Liver (tissue), 9 donors: ENCODE results near the gene HDAC9. TPM values are rescaled to one million over a fixed set of nuclear protein-coding genes. Genes with fewer than 3 reads are reported as not detected.

Source experiments
- DNase-seq: peaks from one replicate; pipeline ENCODE4 v3.0.0-alpha.2; 2017; ENCODE audit warnings: low spot score
- H3K27ac ChIP-seq, 2 donors: one replicate each; pipeline ENCODE4 v1.7.0; 2013; ENCODE audit warnings: inconsistent platforms in 2 of 2, low read length in 2 of 2, control low read depth in 1 of 2, low read depth in 1 of 2, mild to moderate bottlenecking in 1 of 2
- H3K27me3 ChIP-seq, 4 donors: one replicate each; pipeline versions ENCODE4 v1.6.1 to v1.7.0; 2013; ENCODE audit warnings: low read length in 3 of 4, inconsistent platforms in 1 of 4, mild to moderate bottlenecking in 1 of 4, moderate library complexity in 1 of 4; ENCODE audit not compliant: control insufficient read depth in 4 of 4, insufficient read depth in 4 of 4
- H3K36me3 ChIP-seq, 4 donors: one replicate each; pipeline versions ENCODE4 v1.6.1 to v1.7.0; 2013; ENCODE audit warnings: low read length in 3 of 4, mild to moderate bottlenecking in 3 of 4, low read depth in 1 of 4, moderate library complexity in 1 of 4; ENCODE audit not compliant: control insufficient read depth in 4 of 4, insufficient read depth in 3 of 4
- H3K4me1 ChIP-seq, 4 donors: one replicate each; pipeline versions ENCODE4 v1.6.1 to v1.7.0; 2013; ENCODE audit warnings: low read length in 3 of 4, mild to moderate bottlenecking in 3 of 4, moderate library complexity in 1 of 4; ENCODE audit not compliant: control insufficient read depth in 4 of 4, insufficient read depth in 4 of 4
- H3K4me3 ChIP-seq, 3 donors: one replicate each; pipeline versions ENCODE4 v1.6.1 to v1.7.0; 2013; ENCODE audit warnings: low read length in 3 of 3, control low read depth in 1 of 3, low read depth in 1 of 3, mild to moderate bottlenecking in 1 of 3
- H3K9ac ChIP-seq, 2 donors: one replicate each; pipeline ENCODE4 v1.7.0; 2013; ENCODE audit warnings: low read length in 2 of 2, mild to moderate bottlenecking in 2 of 2, moderate library complexity in 2 of 2, control low read depth in 1 of 2, low read depth in 1 of 2
- H3K9me3 ChIP-seq, 4 donors: one replicate each; pipeline versions ENCODE4 v1.6.1 to v1.7.0; 2013; ENCODE audit warnings: low read length in 3 of 4; ENCODE audit not compliant: control insufficient read depth in 4 of 4
- EGR1 ChIP-seq, 2 donors: IDR thresholded peaks; 2 replicates each; pipeline ENCODE4 v1.6.1; 2016 to 2018; ENCODE audit warnings: antibody characterized with exemption in 2 of 2, low read depth in 2 of 2
- FOXA1 ChIP-seq: IDR thresholded peaks from 2 replicates; pipeline ENCODE4 v1.6.1; 2016; ENCODE audit warnings: antibody characterized with exemption
- FOXA2 ChIP-seq: IDR thresholded peaks from 2 replicates; pipeline ENCODE4 v1.6.1; 2016; ENCODE audit warnings: antibody characterized with exemption
- GABPA ChIP-seq, 2 donors: IDR thresholded peaks in 1 of 2; conservative IDR thresholded peaks in 1 of 2; 2 replicates each; pipeline ENCODE4 v1.6.1; 2016; ENCODE audit warnings: antibody characterized with exemption in 2 of 2, mild to moderate bottlenecking in 1 of 2, moderate library complexity in 1 of 2
- HNF4A ChIP-seq, 2 donors: conservative IDR thresholded peaks; 2 replicates each; pipeline ENCODE4 v1.6.1; 2016; ENCODE audit warnings: antibody characterized with exemption in 2 of 2, mild to moderate bottlenecking in 2 of 2
- HNF4G ChIP-seq: IDR thresholded peaks from 2 replicates; pipeline ENCODE4 v1.6.1; 2016; ENCODE audit warnings: antibody characterized with exemption
- JUND ChIP-seq, 2 donors: IDR thresholded peaks; 2 replicates each; pipeline ENCODE4 v1.6.1; 2016; ENCODE audit warnings: antibody characterized with exemption in 2 of 2
- NR2F2 ChIP-seq: IDR thresholded peaks from 2 replicates; pipeline ENCODE4 v1.6.1; 2016; ENCODE audit warnings: antibody characterized with exemption
- RAD21 ChIP-seq, 2 donors: IDR thresholded peaks; 2 replicates each; pipeline ENCODE4 v1.6.1; 2016; ENCODE audit warnings: antibody characterized with exemption in 2 of 2, mild to moderate bottlenecking in 2 of 2
- RXRA ChIP-seq, 2 donors: IDR thresholded peaks; 2 replicates each; pipeline ENCODE4 v1.6.1; 2017 to 2018; ENCODE audit warnings: antibody characterized with exemption in 2 of 2, mild to moderate bottlenecking in 1 of 2
- SP1 ChIP-seq: IDR thresholded peaks from 2 replicates; pipeline ENCODE4 v1.6.1; 2018; ENCODE audit warnings: antibody characterized with exemption, mild to moderate bottlenecking
- TAF1 ChIP-seq: conservative IDR thresholded peaks from 2 replicates; pipeline ENCODE4 v1.6.1; 2016; ENCODE audit warnings: antibody characterized with exemption, mild to moderate bottlenecking
- YY1 ChIP-seq: IDR thresholded peaks from 2 replicates; pipeline ENCODE4 v1.6.1; 2016; ENCODE audit warnings: antibody characterized with exemption, mild to moderate bottlenecking
- WGBS: extraction: QIAGEN DNeasy Blood & Tissue Kit; methylation state at CpG from one replicate; pipeline ENCODE4 v1.1.7; 2013; 5-methylcytosine and 5-hydroxymethylcytosine counted together
- polyA plus RNA-seq, 2 donors: library from polyadenylated mRNA; stranded (reverse) in 1 of 2; unstranded in 1 of 2; fragments of 200-250 nt in 1 of 2; fragments of >200 nt in 1 of 2; fragmentation: Nextera tagmentation in 1 of 2; extraction: Ambion mirVana in 1 of 2; gene quantifications; one replicate each; pipeline versions ENCODE4 v1.2.1 to v1.2.3, GENCODE V29; 2013 to 2015
- total RNA-seq, 2 donors: library from RNA; depleted of rRNA; stranded (reverse); fragments of >200 nt; gene quantifications; one replicate each; pipeline ENCODE4 v1.2.3, GENCODE V29; 2014
- TF ChIP-seq, protein P1 (sequence below): IDR thresholded peaks from 2 replicates; pipeline ENCODE4 v1.6.1; 2016; ENCODE audit warnings: antibody characterized with exemption
- TF ChIP-seq, protein P2 (sequence below): fragments of 150-350 bp; IDR thresholded peaks from 2 replicates; pipeline ENCODE4 v1.5.1; 2017; ENCODE audit warnings: improper control_type of control experiment, low read depth, low read length; ENCODE audit not compliant: missing input control
- TF ChIP-seq, protein P3 (sequence below): IDR thresholded peaks from 2 replicates; pipeline ENCODE4 v1.6.1; 2016; ENCODE audit warnings: antibody characterized with exemption
- TF ChIP-seq, protein P4 (sequence below): IDR thresholded peaks from 2 replicates; pipeline ENCODE4 v1.6.1; 2016; ENCODE audit warnings: antibody characterized with exemption, mild to moderate bottlenecking
- donor health status: healthy.
- donor health status: healthy.
- donor health status: healthy.
- donor health status: healthy.
- donor health status: healthy.

The HDAC9 gene
- total and polyA plus RNA-seq, 4 donors = 1.0 to 10.1 (median 2.3) TPM

DNA sequence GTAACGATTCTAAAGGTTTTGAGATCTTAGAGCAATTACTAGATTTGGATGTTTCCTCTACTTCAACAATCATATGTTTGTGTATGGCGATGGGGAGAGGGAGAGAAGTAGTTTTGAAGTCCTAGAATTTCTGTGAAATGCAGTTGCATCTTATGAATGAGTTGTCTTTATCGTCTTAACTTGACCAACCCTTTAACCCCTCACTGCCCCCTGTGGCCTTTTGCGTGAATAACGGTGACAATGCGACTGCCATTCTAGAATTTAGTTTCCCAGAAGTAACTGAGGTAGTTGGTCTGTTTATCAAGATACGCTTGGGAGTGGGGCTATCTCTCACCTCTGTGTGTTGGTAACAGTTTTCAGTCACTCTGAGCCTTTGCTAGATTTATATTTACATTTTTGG, 204.6 kb downstream of the HDAC9 start:
- Histone ChIP-seq H3K27ac (no peak overlapping the region), H3K27me3 (no peaks in the 10 kb centered on the region), H3K9me3 (no peaks in the 10 kb centered on the region), H3K4me3 (no peak overlapping the region), H3K36me3 (no peaks in the 10 kb centered on the region), H3K4me1 (no peaks in the 10 kb centered on the region), H3K9ac (no peak overlapping the region)
- WGBS = 70% methylated on average over 7 of the region's 7 CpGs
- DNase-seq = no peak
- TF ChIP-seq FOXA1 = no peak
- no peak for TF ChIP-seq GABPA (IDR thresholded peaks at IDR 0.05 in 1 of 2, conservative IDR thresholded peaks at IDR 0.05 in 1 of 2)
- no peak for TF ChIP-seq FOXA2
- TF ChIP-seq, protein P1, sequence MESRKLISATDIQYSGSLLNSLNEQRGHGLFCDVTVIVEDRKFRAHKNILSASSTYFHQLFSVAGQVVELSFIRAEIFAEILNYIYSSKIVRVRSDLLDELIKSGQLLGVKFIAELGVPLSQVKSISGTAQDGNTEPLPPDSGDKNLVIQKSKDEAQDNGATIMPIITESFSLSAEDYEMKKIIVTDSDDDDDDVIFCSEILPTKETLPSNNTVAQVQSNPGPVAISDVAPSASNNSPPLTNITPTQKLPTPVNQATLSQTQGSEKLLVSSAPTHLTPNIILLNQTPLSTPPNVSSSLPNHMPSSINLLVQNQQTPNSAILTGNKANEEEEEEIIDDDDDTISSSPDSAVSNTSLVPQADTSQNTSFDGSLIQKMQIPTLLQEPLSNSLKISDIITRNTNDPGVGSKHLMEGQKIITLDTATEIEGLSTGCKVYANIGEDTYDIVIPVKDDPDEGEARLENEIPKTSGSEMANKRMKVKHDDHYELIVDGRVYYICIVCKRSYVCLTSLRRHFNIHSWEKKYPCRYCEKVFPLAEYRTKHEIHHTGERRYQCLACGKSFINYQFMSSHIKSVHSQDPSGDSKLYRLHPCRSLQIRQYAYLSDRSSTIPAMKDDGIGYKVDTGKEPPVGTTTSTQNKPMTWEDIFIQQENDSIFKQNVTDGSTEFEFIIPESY = no peak
- no peak for TF ChIP-seq EGR1 (IDR thresholded peaks at IDR 0.05; ENCODE audit: low read depth in 2 of 2)
- no peak for TF ChIP-seq RAD21 (IDR thresholded peaks at IDR 0.05)
- TF ChIP-seq NR2F2 = no peak
- TF ChIP-seq SP1 = no peak
- TF ChIP-seq JUND (IDR thresholded peaks at IDR 0.05) = no peak
- TF ChIP-seq, protein P2, sequence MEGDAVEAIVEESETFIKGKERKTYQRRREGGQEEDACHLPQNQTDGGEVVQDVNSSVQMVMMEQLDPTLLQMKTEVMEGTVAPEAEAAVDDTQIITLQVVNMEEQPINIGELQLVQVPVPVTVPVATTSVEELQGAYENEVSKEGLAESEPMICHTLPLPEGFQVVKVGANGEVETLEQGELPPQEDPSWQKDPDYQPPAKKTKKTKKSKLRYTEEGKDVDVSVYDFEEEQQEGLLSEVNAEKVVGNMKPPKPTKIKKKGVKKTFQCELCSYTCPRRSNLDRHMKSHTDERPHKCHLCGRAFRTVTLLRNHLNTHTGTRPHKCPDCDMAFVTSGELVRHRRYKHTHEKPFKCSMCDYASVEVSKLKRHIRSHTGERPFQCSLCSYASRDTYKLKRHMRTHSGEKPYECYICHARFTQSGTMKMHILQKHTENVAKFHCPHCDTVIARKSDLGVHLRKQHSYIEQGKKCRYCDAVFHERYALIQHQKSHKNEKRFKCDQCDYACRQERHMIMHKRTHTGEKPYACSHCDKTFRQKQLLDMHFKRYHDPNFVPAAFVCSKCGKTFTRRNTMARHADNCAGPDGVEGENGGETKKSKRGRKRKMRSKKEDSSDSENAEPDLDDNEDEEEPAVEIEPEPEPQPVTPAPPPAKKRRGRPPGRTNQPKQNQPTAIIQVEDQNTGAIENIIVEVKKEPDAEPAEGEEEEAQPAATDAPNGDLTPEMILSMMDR = no peak
- TF ChIP-seq HNF4A (conservative IDR thresholded peaks at IDR 0.05) = no peak
- TF ChIP-seq YY1 = no peak
- no peak for TF ChIP-seq HNF4G
- TF ChIP-seq, protein P3, sequence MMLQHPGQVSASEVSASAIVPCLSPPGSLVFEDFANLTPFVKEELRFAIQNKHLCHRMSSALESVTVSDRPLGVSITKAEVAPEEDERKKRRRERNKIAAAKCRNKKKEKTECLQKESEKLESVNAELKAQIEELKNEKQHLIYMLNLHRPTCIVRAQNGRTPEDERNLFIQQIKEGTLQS = no peak
- TF ChIP-seq, protein P4, sequence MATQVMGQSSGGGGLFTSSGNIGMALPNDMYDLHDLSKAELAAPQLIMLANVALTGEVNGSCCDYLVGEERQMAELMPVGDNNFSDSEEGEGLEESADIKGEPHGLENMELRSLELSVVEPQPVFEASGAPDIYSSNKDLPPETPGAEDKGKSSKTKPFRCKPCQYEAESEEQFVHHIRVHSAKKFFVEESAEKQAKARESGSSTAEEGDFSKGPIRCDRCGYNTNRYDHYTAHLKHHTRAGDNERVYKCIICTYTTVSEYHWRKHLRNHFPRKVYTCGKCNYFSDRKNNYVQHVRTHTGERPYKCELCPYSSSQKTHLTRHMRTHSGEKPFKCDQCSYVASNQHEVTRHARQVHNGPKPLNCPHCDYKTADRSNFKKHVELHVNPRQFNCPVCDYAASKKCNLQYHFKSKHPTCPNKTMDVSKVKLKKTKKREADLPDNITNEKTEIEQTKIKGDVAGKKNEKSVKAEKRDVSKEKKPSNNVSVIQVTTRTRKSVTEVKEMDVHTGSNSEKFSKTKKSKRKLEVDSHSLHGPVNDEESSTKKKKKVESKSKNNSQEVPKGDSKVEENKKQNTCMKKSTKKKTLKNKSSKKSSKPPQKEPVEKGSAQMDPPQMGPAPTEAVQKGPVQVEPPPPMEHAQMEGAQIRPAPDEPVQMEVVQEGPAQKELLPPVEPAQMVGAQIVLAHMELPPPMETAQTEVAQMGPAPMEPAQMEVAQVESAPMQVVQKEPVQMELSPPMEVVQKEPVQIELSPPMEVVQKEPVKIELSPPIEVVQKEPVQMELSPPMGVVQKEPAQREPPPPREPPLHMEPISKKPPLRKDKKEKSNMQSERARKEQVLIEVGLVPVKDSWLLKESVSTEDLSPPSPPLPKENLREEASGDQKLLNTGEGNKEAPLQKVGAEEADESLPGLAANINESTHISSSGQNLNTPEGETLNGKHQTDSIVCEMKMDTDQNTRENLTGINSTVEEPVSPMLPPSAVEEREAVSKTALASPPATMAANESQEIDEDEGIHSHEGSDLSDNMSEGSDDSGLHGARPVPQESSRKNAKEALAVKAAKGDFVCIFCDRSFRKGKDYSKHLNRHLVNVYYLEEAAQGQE = no peak
- TF ChIP-seq TAF1 = no peak
- TF ChIP-seq RXRA (IDR thresholded peaks at IDR 0.05) = no peak
